Head of caudate nucleus (tissue), 42 donors: Measurements from ENCODE around the gene TAS2R31.

Experiments used
- DNase-seq, 42 donors: peaks; one replicate each; pipeline versions ENCODE4 v3.0.0 to v3.0.0-alpha.2; 2020 to 2021; ENCODE audit warnings: mixed read lengths in 7 of 42
- intact Hi-C: fragments of 100-400 bp; cut with DNase I; formaldehyde crosslinking; loops from one replicate; pipeline ENCODE4 v1.15.0; 2022

Gene TAS2R31

GRCh38 chr12:11015775-11016430 is 15.3 kb downstream of the TAS2R31 start:
- intact Hi-C loops: no loop called here
- no peak for DNase-seq

DNA sequence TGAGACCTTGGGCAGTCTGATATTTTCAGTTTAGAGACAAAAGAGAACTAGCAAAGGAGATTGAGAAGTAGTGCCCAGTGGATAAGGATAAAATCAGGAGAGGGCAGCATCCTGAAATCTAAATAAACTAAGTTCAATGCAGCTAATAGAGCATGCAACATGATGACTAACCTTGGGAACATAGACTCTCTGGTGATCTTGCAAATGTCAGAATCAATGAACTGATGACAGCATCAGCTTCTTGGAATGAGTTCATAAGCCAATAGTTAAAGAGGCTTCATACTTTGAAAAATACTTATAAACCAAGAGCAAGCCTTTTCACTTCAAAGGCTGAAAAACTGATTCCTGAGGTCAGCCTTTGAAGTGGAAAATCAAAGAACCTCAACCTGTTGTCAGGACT is 17.0 kb downstream of the TAS2R31 start:
- intact Hi-C loops: no loop called here
- no peak for DNase-seq

DNA sequence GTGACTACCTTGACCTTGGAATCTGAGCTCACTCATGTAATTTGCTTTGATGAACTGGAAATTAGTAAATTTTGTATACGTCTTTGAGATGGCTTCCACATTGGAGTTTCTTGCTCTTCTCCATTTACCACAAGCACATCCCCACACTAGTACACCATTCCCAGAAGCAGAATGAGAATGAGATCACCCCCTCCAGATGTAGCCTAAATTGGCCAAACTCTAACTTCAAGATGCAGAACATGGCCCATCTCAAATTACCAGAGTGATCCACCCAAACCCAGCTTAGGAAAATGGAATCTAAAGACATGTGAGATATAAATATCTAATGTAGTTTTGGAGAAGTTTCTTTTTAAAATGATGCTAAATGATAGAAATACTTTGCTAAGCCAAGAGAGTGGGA is 23.6 kb downstream of the TAS2R31 start:
- intact Hi-C loops: no loop called here

DNA sequence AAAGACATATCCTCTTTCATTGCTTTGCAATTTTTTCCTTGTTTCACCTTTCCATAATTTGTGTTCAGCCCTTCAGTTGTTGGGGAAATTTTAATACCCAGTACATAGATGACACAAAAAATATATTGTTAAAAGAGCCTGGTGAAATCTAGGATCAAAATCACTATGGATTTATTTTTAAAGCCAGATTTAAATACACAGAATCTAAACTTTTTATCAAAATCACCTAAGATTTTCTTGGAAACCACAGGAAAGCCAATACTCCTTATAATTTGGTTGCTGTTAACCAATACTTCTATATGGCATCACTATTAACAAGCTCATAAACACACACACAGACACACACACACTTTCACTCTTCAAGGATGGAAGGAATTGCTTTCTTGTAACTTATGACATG is 33.0 kb downstream of the TAS2R31 start, which contains the start of gene TAS2R20:
Gene TAS2R20 (minus strand): TSS at position 101 of the 400 bp plus-strand sequence. CDS start 429 bp downstream, outside the sequence.
- intact Hi-C loops: no loop called here
- no peak for DNase-seq

More for the DNA sequence above, 23.6 kb downstream of the TAS2R31 start:
- no peak for DNase-seq

DNA sequence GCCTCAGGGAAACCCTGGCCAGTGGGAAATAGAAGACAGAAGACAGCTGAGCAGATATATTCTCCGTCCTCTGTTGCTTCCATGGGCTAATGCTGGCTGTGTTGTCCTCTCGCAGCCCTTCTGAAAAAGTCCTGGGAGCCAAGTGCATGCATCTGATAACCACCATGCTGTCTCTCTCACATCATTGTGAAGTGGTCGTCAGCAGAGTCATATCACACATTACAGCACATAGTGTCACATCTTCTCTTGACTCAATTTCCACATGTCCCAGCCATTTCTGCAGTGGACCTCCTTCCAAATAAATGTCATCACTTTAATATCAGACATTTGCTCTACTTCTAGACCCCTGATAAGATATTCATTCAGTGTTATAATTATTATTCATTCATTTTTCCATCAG is 36.9 kb downstream of the TAS2R31 start:
- no peak for DNase-seq
- intact Hi-C loops: no loop called here

- intact Hi-C loops: no loop called here
- DNase-seq: no peak
These were observed 42.1 kb downstream of the TAS2R31 start for GRCh38 chr12:10989107-10989506.

- no peak for DNase-seq
- intact Hi-C loops: no loop called here
These were observed 44.4 kb downstream of the TAS2R31 start, which contains the start of gene TAS2R50 for GRCh38 chr12:10986812-10987211. Gene TAS2R50 (minus strand): TSS chr12:10986912. CDS start chr12:10986860, 52 bp downstream.

- DNase-seq: no peak
- intact Hi-C loops: no loop called here
These were observed 49.0 kb downstream of the TAS2R31 start for GRCh38 chr12:10982244-10982643.
